ENCODE measurements around the gene GIPC2.
A peak's percentile ranks its signal among the peaks of the same experiment; 100 is the strongest.
"Not testable (repeated sequence)": the region's sequence is repeated elsewhere in the genome, so short reads cannot be mapped to it uniquely, and the experiment has no call there.

GIPC2 gene

DNA sequence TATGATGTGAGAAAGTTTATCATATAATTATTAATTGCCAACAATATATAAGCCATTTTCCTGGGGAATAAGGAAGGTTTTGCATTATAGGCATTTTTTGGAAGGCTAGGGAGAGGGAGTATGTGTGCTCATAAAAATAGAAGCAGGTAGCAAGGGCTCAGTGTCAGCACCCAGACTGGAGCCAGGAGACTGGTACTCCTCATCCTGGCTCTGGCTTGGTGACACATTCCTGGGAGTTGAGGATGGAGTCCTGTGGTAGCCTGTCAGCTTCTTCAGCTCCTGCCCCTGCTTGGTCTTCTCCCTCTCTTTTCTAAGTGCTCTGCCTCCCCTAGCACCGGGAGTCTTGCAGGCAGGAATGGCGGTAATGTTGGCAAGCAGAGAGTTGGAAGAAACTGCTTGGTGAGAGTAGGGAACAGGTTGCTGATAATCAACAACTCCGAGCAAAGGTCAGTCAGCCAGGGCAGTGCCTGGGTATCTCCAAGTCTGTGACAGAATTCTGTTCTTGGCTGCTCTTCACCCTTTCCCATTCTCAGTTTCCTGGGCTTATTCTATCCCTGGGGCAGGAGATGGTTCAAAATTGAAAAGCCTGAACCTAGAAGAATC, 23.0 kb downstream of the GIPC2 start:
- DNase-seq (ENCODE audit: low read depth) = no peak

DNA sequence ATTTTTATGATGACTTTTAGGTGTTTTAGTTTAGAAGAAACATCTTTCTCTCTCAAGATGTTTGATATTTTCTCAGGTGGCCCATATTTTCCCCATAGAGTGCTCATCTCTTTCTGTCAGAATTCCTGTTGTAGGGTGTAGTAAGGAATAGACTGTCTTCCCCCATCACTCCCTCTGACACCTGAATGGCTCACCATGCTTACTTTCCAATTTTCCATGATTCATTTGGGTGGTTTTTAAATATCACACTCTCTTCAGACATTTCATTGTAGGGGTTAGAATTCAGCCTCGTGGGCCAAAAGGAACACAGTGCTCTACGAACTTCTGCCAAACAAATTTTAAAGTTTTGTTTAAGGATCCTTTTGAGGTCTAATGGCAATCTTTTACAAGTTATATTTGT, 24.0 kb downstream of the GIPC2 start:
- DNase-seq (ENCODE audit: low read depth) = no peak

DNA sequence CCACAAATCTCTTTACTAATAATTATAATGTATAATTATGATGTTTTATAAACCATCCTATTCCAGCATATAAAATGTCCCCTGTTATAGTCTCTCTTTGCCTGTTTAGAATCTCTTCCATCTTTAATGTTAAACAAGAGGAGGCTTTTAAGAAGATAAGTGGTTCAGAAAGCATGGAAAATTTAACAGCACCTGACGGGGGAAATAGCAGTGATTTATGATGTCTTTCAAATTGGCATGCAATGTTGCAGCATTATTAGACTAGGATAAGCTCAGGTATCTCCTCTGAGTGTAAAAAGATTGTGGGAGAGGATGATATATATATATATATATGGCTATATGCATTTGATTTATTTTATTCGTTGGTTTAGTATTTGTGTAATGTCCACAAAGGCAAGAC, 24.4 kb downstream of the GIPC2 start:
- DNase-seq (ENCODE audit: low read depth) = no peak

GRCh38 chr1:78070758-78071157, 25.0 kb downstream of the GIPC2 start:
- DNase-seq (ENCODE audit: low read depth) = peak; percentile 91

GRCh38 chr1:78071696-78072095, 25.9 kb downstream of the GIPC2 start:
- no peak for DNase-seq (ENCODE audit: low read depth)

DNA sequence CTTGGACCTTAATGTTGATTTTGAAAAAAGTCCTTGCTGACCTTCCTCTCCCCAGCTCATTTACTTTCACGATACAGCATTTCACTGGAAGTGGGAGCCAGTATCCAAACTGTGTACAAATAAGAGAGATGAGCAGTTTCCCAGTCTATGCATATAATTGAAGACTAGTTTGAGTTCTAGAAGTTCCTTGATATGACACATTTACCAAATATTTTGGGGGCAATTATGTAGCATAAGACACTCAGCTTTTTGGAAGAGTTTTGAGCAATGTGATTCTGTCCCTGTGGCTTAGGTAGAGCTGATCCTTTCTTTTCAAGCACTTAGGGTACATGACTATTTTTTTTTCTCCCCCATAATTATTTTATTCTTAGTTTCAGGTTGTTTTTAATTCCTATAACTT, 26.4 kb downstream of the GIPC2 start:
- DNase-seq (ENCODE audit: low read depth) = peak; percentile 66

GRCh38 chr1:78073441-78073840, 27.7 kb downstream of the GIPC2 start:
- no peak for DNase-seq (ENCODE audit: low read depth)

- peak; percentile 28 for DNase-seq (ENCODE audit: low read depth)
Observed at GRCh38 chr1:78075621-78076020, 29.9 kb downstream of the GIPC2 start.

DNA sequence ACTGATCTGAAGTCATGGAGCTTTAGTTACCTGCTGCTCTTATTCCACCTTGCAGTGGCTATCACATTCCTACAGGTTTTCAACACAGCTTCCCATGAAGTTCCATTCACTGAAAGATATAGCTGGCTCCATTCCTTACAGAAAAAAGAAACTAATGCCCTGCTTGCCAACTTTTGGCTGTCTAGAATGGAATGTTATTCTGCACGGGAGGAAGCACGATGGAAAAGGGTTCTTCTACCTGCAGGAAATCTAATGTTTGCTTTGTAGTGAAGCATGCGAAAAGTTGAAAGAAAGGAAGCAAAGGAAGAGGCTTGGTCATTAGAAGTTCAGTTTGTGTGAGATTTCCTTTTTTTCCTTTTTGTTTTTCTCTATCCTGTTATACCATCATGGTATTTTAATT, 32.6 kb downstream of the GIPC2 start:
- DNase-seq (ENCODE audit: low read depth) = no peak

GRCh38 chr1:78079580-78079979, 33.8 kb downstream of the GIPC2 start:
- DNase-seq (ENCODE audit: low read depth) = peak; percentile 63

DNA sequence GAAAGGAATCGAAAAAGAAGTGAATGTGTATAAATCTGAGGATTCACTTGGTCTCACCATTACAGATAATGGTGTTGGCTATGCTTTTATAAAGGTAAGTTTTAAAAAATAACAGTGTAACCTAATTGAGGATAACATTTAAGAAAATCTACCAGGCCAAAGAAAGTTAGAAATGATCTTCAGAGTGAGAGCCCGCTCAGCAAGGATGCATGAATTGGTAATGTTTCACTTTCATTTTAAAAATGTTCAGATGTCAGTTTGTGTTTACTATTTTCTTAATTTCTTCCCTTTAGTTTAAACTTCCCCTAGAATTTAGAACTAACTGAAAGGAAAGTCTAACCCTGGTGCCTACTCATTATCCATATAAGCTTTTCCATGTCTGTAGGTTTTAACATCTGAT, 35.0 kb downstream of the GIPC2 start:
- no peak for DNase-seq (ENCODE audit: low read depth)

GRCh38 chr1:78081980-78082860, 36.5 kb downstream of the GIPC2 start:
- DNase-seq (ENCODE audit: low read depth) = peak; percentile 69

GRCh38 chr1:78084639-78085038, 38.9 kb downstream of the GIPC2 start:
- DNase-seq (ENCODE audit: low read depth) = not testable (repeated sequence)

GRCh38 chr1:78086697-78087096, 40.9 kb downstream of the GIPC2 start:
- DNase-seq (ENCODE audit: low read depth) = no peak

DNA sequence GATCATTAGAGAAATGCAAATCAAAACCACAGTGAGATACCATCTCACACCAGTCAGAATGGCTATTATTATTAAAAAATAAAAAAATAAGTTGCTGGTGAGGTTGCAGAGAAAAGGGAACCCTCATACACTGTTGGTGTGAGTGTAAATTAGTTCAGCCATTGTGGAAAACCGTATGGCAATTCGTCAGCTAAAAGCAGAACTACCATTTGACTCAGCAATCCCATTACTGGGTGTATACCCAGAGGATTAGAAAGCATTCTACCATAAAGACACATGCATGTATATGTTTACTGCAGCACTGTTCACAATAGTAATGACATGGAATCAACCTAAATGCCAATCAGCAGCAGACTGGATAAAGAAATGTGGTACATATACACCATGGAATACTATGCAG, 42.2 kb downstream of the GIPC2 start:
- DNase-seq (ENCODE audit: low read depth) = no peak

DNA sequence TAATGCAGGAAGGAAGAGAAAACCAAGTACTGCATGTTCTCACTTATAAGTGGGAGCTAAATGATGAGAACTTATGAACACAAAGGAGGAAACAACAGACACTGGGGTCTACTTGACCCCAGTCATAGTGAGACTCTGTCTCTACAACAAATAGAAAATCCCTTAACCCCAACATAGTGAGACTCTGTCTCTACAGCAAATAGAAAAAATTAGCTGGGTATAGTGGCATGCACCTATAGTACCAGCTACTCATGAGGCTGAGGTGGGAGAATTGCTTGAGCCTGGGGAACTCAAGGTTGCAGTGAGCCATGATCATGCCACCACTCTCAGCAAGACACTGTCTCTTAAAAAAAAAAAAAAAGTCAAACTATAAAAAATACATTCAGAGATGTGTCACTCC, 42.7 kb downstream of the GIPC2 start:
- DNase-seq (ENCODE audit: low read depth) = no peak

DNA sequence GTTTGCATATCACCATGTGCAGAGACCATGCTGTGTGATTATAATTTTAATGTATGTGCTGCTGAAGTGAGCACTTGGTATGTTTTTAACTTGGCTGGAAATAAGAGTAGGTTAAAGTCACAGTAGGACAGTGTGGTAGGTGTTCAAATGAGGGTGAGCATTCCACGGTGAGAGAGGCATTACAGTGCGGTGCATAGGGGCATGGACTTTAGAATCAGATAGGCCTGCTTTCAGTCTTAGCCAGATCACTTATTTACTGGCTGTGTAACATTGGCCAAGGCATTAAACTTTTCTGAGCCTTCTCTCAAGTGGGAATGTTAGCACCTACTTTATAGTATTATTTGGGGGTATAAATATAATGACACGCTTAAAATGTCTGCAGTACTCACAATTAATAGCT, 43.2 kb downstream of the GIPC2 start:
- DNase-seq (ENCODE audit: low read depth) = no peak

DNA sequence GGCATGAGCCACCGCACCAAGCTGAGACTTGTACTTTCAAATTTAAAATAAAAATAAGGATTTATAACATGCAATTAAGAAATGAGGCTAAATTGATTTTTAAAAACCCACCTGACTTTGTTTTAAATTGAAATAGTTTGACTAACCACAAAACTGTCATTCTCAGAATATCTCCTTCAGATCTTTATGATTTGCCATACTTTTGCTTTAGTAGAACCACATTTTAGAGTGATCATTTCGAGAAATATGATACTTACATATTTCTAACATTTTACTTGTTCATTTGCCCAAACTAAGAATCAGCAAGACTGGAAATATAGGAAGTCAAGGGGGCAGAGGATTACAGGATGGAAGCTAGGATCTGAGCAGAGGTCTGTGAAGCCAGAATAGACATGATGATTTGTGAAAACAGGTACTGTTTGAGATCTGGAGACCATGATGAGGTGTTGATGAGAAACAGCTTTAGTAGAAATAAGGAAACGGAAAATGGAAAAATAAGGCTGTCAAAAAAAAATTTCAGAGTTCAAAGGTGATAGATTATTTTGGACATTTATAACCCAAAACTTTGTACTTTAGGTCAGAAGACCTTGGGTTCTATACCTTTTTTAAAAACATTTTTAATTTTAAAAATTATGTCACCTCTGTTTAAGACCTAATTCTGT, 44.8 kb downstream of the GIPC2 start:
- DNase-seq (ENCODE audit: low read depth) = peak; percentile 47

- peak; percentile 50 for DNase-seq (ENCODE audit: low read depth)
Observed at GRCh38 chr1:78091215-78091813, 45.5 kb downstream of the GIPC2 start.

DNA sequence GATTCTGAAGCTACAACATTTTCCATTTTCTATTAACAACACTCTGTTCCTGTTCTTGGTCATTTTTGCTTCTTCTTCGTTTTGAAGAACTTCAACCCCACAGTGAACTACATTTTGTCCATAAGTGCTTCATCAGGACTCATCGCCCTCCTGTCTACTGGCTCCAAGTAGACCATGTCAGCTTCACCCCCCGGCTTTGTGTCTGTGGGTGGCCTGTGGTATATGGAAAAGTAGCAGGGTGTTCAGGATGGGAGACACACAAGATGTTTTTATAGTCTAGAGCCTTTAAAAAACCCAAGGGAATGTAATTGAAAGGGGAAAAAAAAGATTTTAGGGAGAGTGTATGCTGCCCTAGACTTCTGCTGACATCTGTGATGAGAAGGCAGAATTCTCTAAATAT, 46.1 kb downstream of the GIPC2 start:
- no peak for DNase-seq (ENCODE audit: low read depth)

- DNase-seq (ENCODE audit: low read depth) = peak; percentile 63
Observed at GRCh38 chr1:78092643-78093042, 46.9 kb downstream of the GIPC2 start.

DNA sequence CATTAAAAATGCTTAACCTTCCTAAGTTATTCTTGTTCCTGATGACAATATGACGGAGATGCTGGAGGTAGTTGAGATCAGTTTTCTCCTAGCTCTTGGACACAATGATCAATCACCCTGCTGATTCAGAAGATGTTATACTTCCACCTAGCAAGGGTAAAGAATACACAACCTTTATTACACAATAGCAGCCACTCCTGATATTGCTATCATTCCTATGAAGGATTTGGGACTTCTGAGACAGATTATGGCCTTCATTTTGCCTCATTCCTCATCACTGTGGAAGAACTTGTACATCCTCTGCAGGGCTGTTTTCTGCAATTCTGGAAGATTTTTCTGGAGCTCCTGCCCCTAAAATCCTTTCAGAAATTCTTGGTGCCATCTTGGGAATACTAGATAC, 47.8 kb downstream of the GIPC2 start:
- no peak for DNase-seq (ENCODE audit: low read depth)

GRCh38 chr1:78094639-78095038, 48.9 kb downstream of the GIPC2 start:
- DNase-seq (ENCODE audit: low read depth) = no peak
